ENCODE results near the gene LILRA1. TPM values are rescaled to one million over a fixed set of nuclear protein-coding genes. Genes with fewer than 3 reads are reported as not detected.
"Not testable (repeated sequence)": the region's sequence is repeated elsewhere in the genome, so short reads cannot be mapped to it uniquely, and the experiment has no call there.

Gene LILRA1
- total and polyA plus RNA-seq, 2 of the 13 experiments (the other 11 are each of a cell fraction or from before 2014, with no cell fraction given) = not detected

DNA sequence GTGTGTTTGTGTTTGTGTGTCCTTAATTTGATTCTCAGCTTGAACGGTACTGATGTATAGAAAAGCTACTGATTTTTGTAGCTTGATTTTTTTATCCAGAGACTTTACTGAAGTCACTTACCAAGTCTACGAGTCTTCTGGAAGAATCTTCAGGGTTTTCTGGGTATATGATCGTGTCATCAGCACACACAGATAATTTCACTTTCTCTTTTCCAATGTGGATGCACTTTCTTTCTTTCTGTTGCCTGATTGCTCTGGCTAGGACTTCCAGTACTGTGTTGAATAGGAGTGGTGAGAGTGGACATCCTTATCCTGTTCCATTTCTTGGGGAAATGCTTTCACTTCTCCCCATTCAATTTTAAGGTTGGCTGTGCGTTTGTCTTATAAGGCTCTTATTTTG lies 29.0 kb downstream of the LILRA1 start (continued):
- TF ChIP-seq ATF7-NPFF (CRISPR knock-in tag; IDR thresholded peaks at IDR 0.05; ENCODE audit: low read depth) = no peak
- no peak for TF ChIP-seq HOXD1 (CRISPR knock-in tag; IDR thresholded peaks at IDR 0.05)
- TF ChIP-seq ZNF577 (CRISPR knock-in tag; IDR thresholded peaks at IDR 0.05; ENCODE audit: borderline replicate concordance, low read depth) = no peak
- no peak for TF ChIP-seq SNAPC2 (CRISPR knock-in tag; IDR thresholded peaks at IDR 0.05)
- no peak for TF ChIP-seq SRSF1 (optimal IDR thresholded peaks at IDR 0.05; ENCODE audit: low read depth, low read length)

DNA sequence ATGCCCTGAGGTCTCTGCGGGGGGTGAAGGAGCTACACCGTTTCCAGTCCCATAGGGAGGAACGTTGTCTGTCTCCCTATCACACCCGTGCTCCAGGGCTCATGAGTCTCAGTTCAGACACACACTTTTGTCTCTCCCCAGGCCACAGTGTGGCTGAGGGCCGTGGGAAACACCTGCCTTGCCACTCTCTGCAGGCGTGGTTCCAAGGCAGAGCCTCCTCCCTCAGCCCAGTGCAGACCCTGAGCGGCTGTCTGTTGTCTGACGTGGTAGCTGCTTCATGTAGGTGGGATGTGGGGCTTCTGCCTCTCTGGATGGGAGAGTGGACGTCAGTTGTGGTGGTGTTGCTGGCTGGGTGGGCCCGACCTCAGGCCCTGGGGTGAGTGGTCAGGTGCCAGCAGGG lies 30.8 kb downstream of the LILRA1 start:
- H3K79me2 ChIP-seq (ENCODE audit: insufficient read depth, low read length); CTCF ChIA-PET (ENCODE audit: low intra/inter-chr PET ratio, low total read pairs); H3K9ac ChIP-seq (ENCODE audit: insufficient read depth, low read depth, low read length); H4K20me1 ChIP-seq (ENCODE audit: insufficient read depth, low read length); FAIRE-seq; intact Hi-C loops (cut with micrococcal nuclease; ENCODE audit: unreplicated experiment); BruUV-seq (replicated peaks); H3K4me1 ChIP-seq (ENCODE audit: insufficient read depth, low read length); DNase-seq (ENCODE audit: low spot score); H2AFZ ChIP-seq (ENCODE audit: low read length); H3K4me2 ChIP-seq (ENCODE audit: low read depth, low read length); H3K36me3 ChIP-seq (replicated peaks in 1 of 2; ENCODE audit: control insufficient read depth in 1 of 2, insufficient read depth in 2 of 2, low read length in 2 of 2); in situ Hi-C loops (cut with HindIII; ENCODE audit: extremely low pct_ligation_motif_present, low pct_unique_long_range_greater_than_20kb); H3K27ac ChIP-seq (ENCODE audit: extremely low read length, insufficient read depth, low read length); ATAC-seq; H3K4me3 ChIP-seq (replicated peaks in 1 of 3; ENCODE audit: insufficient read depth in 1 of 3, low read depth in 2 of 3, low read length in 3 of 3); H3K27me3 ChIP-seq (ENCODE audit: control insufficient read depth in 1 of 2, insufficient read depth in 2 of 2, low read length in 2 of 2); POLR2A ChIA-PET; H3K9me3 ChIP-seq (ENCODE audit: low read length): not testable (repeated sequence)
- WGBS (ENCODE audit: low lambda C conversion rate) = 0% methylated on average over 1 of the region's 10 CpGs

DNA sequence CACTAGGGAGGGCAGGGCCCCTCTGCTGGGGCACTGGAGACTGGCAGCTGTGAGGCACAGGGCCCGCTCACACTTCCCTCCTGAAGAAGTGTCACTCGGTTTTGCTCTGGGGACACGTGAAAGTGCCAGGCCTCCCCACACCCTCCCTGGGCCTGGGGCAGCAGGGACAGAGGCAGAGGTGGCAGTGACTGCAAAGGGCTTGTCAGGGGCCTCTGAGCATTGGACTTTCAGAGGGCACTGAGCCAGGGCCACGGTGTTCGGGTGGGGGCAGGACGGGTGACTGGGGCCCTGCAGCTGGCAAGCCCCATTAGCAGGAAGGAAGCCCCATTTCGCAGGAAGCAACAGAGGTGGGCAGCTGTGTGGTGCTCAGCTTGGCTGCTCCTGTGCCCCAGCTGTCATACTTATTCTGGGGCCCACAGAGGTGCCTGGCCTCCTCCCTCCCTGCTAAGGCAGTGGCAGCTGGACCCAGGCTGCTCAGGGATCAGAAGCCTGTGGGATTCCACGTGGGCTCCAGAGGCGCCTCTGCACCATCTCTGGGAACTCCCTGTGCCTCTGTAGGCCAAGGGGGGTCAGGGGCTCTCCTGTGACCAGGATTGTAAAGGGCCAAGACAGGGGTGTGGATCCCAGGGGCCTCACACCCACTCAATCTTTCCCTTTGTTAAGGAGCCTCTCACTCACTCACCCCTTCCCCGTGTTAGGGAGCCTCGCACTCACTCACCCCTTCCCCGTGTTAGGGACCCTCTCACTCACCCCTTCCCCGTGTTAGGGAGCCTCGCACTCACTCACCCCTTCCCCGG lies 31.7 kb downstream of the LILRA1 start:
- ATAC-seq; H3K27ac ChIP-seq (ENCODE audit: extremely low read length, insufficient read depth, low read length); H3K36me3 ChIP-seq (replicated peaks in 1 of 2; ENCODE audit: control insufficient read depth in 1 of 2, insufficient read depth in 2 of 2, low read length in 2 of 2); H3K9ac ChIP-seq (ENCODE audit: insufficient read depth, low read depth, low read length); H4K20me1 ChIP-seq (ENCODE audit: insufficient read depth, low read length); in situ Hi-C loops (cut with HindIII; ENCODE audit: extremely low pct_ligation_motif_present, low pct_unique_long_range_greater_than_20kb); H3K4me1 ChIP-seq (ENCODE audit: insufficient read depth, low read length); CTCF ChIA-PET (ENCODE audit: low intra/inter-chr PET ratio, low total read pairs); intact Hi-C loops (cut with micrococcal nuclease; ENCODE audit: unreplicated experiment); DNase-seq (ENCODE audit: low spot score); POLR2A ChIA-PET; H3K4me3 ChIP-seq (replicated peaks in 1 of 3; ENCODE audit: insufficient read depth in 1 of 3, low read depth in 2 of 3, low read length in 3 of 3); H3K9me3 ChIP-seq (ENCODE audit: low read length); H2AFZ ChIP-seq (ENCODE audit: low read length); H3K4me2 ChIP-seq (ENCODE audit: low read depth, low read length); FAIRE-seq; H3K79me2 ChIP-seq (ENCODE audit: insufficient read depth, low read length); H3K27me3 ChIP-seq (ENCODE audit: control insufficient read depth in 1 of 2, insufficient read depth in 2 of 2, low read length in 2 of 2); BruUV-seq (replicated peaks): not testable (repeated sequence)
- 22% methylated on average over 6 of the region's 15 CpGs for whole genome bisulfite sequencing (ENCODE audit: low lambda C conversion rate)

Data from HepG2 (cell line).